NCI-H146 treated with DMSO at 0.1 percent for 48 hours (cell line): Measurements from ENCODE around the gene ZNF653.
"Not testable (repeated sequence)": the region's sequence is repeated elsewhere in the genome, so short reads cannot be mapped to it uniquely, and the experiment has no call there.

Experiments
- DNase-seq: peaks from one replicate; lab custom pipeline; 2025; ENCODE audit not compliant: unreplicated experiment; lab: John Stamatoyannopoulos, UW

ZNF653 gene

GRCh38 chr19:11483366-11484111, 22.1 kb downstream of the ZNF653 start:
- DNase-seq: no peak

- peak; percentile 69 for DNase-seq
These were observed 23.1 kb downstream of the ZNF653 start for GRCh38 chr19:11482384-11483050.

- DNase-seq: peak; percentile 98
These were observed 23.9 kb downstream of the ZNF653 start for GRCh38 chr19:11481534-11482383.

- peak; percentile 69 for DNase-seq
These were observed 24.7 kb downstream of the ZNF653 start, which contains the start of gene ELAVL3 for GRCh38 chr19:11480715-11481533. Gene ELAVL3 (minus strand): TSS chr19:11481046. CDS start chr19:11480608, 438 bp downstream.

- DNase-seq: peak; percentile 16
These were observed 25.5 kb downstream of the ZNF653 start for GRCh38 chr19:11479898-11480714.

- DNase-seq: peak; percentile 85
These were observed 26.3 kb downstream of the ZNF653 start for GRCh38 chr19:11479090-11479897.

- no peak for DNase-seq
These were observed 27.2 kb downstream of the ZNF653 start for GRCh38 chr19:11478167-11479089.

- no peak for DNase-seq
These were observed 29.8 kb downstream of the ZNF653 start for GRCh38 chr19:11475861-11476260.

GRCh38 chr19:11475343-11475742, 30.3 kb downstream of the ZNF653 start:
- not testable (repeated sequence) for DNase-seq

- DNase-seq: no peak
These were observed 31.9 kb downstream of the ZNF653 start for GRCh38 chr19:11473725-11474124.

GRCh38 chr19:11468266-11468845, 37.3 kb downstream of the ZNF653 start:
- not testable (repeated sequence) for DNase-seq

GRCh38 chr19:11465600-11465999, 40.0 kb downstream of the ZNF653 start:
- no peak for DNase-seq

- DNase-seq: no peak
These were observed 41.0 kb downstream of the ZNF653 start for GRCh38 chr19:11464333-11465265.

- no peak for DNase-seq
These were observed 42.2 kb downstream of the ZNF653 start for GRCh38 chr19:11463391-11463790.

GRCh38 chr19:11461453-11461852, 44.2 kb downstream of the ZNF653 start:
- no peak for DNase-seq

- no peak for DNase-seq
These were observed 45.4 kb downstream of the ZNF653 start for GRCh38 chr19:11460207-11460606.
